ENCODE data around the gene CELF2.
"Not testable (repeated sequence)": the region's sequence is repeated elsewhere in the genome, so short reads cannot be mapped to it uniquely, and the experiment has no call there.

Gene CELF2

GRCh38 chr10:11341283-11341960 lies 323.8 kb downstream of the CELF2 start:
- Histone ChIP-seq H3K27ac (ENCODE audit: low read depth, low read length) (no peak overlapping the region), H3K27me3 (ENCODE audit: insufficient read depth, low read length) (peaks cover 25% of the 10 kb centered on the region), H2AFZ (ENCODE audit: low read length, unreplicated experiment) (no peak overlapping the region), H3K36me3 (ENCODE audit: insufficient read depth, low read length) (no peaks in the 10 kb centered on the region), H3K4me1 (ENCODE audit: control insufficient read depth, insufficient read depth, low read length, unreplicated experiment) (no peaks in the 10 kb centered on the region), H3K79me2 (ENCODE audit: control insufficient read depth, insufficient read depth, low read length, unreplicated experiment) (no peaks in the 10 kb centered on the region), H3K4me3 (ENCODE audit: low read depth, low read length) (no peak overlapping the region)

GRCh38 chr10:11344081-11344480 lies 326.4 kb downstream of the CELF2 start:
- Histone ChIP-seq H3K79me2 (ENCODE audit: control insufficient read depth, insufficient read depth, low read length, unreplicated experiment) (no peaks in the 10 kb centered on the region), H3K4me1 (ENCODE audit: control insufficient read depth, insufficient read depth, low read length, unreplicated experiment) (no peaks in the 10 kb centered on the region), H2AFZ (ENCODE audit: low read length, unreplicated experiment) (no peak overlapping the region), H3K27me3 (ENCODE audit: insufficient read depth, low read length) (peaks cover 22% of the 10 kb centered on the region), H3K27ac (ENCODE audit: low read depth, low read length) (no peak overlapping the region), H3K36me3 (ENCODE audit: insufficient read depth, low read length) (no peaks in the 10 kb centered on the region), H3K4me3 (ENCODE audit: low read depth, low read length) (no peak overlapping the region)

- Histone ChIP-seq H3K27me3 (ENCODE audit: insufficient read depth, low read length) (peaks cover 20% of the 10 kb centered on the region), H3K4me3 (ENCODE audit: low read depth, low read length) (no peak overlapping the region), H2AFZ (ENCODE audit: low read length, unreplicated experiment) (no peak overlapping the region), H3K36me3 (ENCODE audit: insufficient read depth, low read length) (no peaks in the 10 kb centered on the region), H3K4me1 (ENCODE audit: control insufficient read depth, insufficient read depth, low read length, unreplicated experiment) (no peaks in the 10 kb centered on the region), H3K79me2 (ENCODE audit: control insufficient read depth, insufficient read depth, low read length, unreplicated experiment) (no peaks in the 10 kb centered on the region), H3K27ac (ENCODE audit: low read depth, low read length) (no peak overlapping the region)
These were observed 326.9 kb downstream of the CELF2 start for GRCh38 chr10:11344550-11344949.

- H2AFZ ChIP-seq (ENCODE audit: low read length, unreplicated experiment) = no peak overlapping the region
These were observed 327.8 kb downstream of the CELF2 start for GRCh38 chr10:11345224-11346054.

GRCh38 chr10:11347580-11347979 lies 329.9 kb downstream of the CELF2 start:
- not testable (repeated sequence) for H3K27ac ChIP-seq (ENCODE audit: low read depth, low read length); H3K36me3 ChIP-seq (ENCODE audit: insufficient read depth, low read length); H3K4me3 ChIP-seq (ENCODE audit: low read depth, low read length); H3K27me3 ChIP-seq (ENCODE audit: insufficient read depth, low read length); H3K79me2 ChIP-seq (ENCODE audit: control insufficient read depth, insufficient read depth, low read length, unreplicated experiment); H3K4me1 ChIP-seq (ENCODE audit: control insufficient read depth, insufficient read depth, low read length, unreplicated experiment); H2AFZ ChIP-seq (ENCODE audit: low read length, unreplicated experiment)

More at GRCh38 chr10:11345224-11346054, 327.8 kb downstream of the CELF2 start:
- Histone ChIP-seq H3K4me3 (ENCODE audit: low read depth, low read length) (no peak overlapping the region), H3K79me2 (ENCODE audit: control insufficient read depth, insufficient read depth, low read length, unreplicated experiment) (no peaks in the 10 kb centered on the region), H3K27ac (ENCODE audit: low read depth, low read length) (no peak overlapping the region), H3K36me3 (ENCODE audit: insufficient read depth, low read length) (no peaks in the 10 kb centered on the region), H3K27me3 (ENCODE audit: insufficient read depth, low read length) (peaks cover 18% of the 10 kb centered on the region), H3K4me1 (ENCODE audit: control insufficient read depth, insufficient read depth, low read length, unreplicated experiment) (no peaks in the 10 kb centered on the region)

- Histone ChIP-seq H2AFZ (ENCODE audit: low read length, unreplicated experiment) (no peak overlapping the region), H3K36me3 (ENCODE audit: insufficient read depth, low read length) (no peaks in the 10 kb centered on the region), H3K27me3 (ENCODE audit: insufficient read depth, low read length) (no peaks in the 10 kb centered on the region), H3K4me3 (ENCODE audit: low read depth, low read length) (no peak overlapping the region), H3K4me1 (ENCODE audit: control insufficient read depth, insufficient read depth, low read length, unreplicated experiment) (no peaks in the 10 kb centered on the region), H3K79me2 (ENCODE audit: control insufficient read depth, insufficient read depth, low read length, unreplicated experiment) (no peaks in the 10 kb centered on the region), H3K27ac (ENCODE audit: low read depth, low read length) (no peak overlapping the region)
These were observed 334.1 kb downstream of the CELF2 start for GRCh38 chr10:11351801-11352200.

GRCh38 chr10:11353006-11353896 lies 335.6 kb downstream of the CELF2 start:
- Histone ChIP-seq H3K79me2 (ENCODE audit: control insufficient read depth, insufficient read depth, low read length, unreplicated experiment) (no peaks in the 10 kb centered on the region), H3K4me3 (ENCODE audit: low read depth, low read length) (no peak overlapping the region), H2AFZ (ENCODE audit: low read length, unreplicated experiment) (no peak overlapping the region), H3K4me1 (ENCODE audit: control insufficient read depth, insufficient read depth, low read length, unreplicated experiment) (no peaks in the 10 kb centered on the region), H3K27me3 (ENCODE audit: insufficient read depth, low read length) (peaks cover 13% of the 10 kb centered on the region; the same call in 1 of the 2 replicates), H3K36me3 (ENCODE audit: insufficient read depth, low read length) (no peaks in the 10 kb centered on the region), H3K27ac (ENCODE audit: low read depth, low read length) (no peak overlapping the region)

GRCh38 chr10:11354823-11355222 lies 337.2 kb downstream of the CELF2 start:
- H3K27ac ChIP-seq (ENCODE audit: low read depth, low read length) = no peak overlapping the region
- H3K4me1 ChIP-seq (ENCODE audit: control insufficient read depth, insufficient read depth, low read length, unreplicated experiment) = no peaks in the 10 kb centered on the region
- H3K27me3 ChIP-seq (ENCODE audit: insufficient read depth, low read length) = peaks cover 13% of the 10 kb centered on the region; the same call in 1 of the 2 replicates
- H2AFZ ChIP-seq (ENCODE audit: low read length, unreplicated experiment) = no peak overlapping the region
- H3K79me2 ChIP-seq (ENCODE audit: control insufficient read depth, insufficient read depth, low read length, unreplicated experiment) = no peaks in the 10 kb centered on the region
- no peaks in the 10 kb centered on the region for H3K36me3 ChIP-seq (ENCODE audit: insufficient read depth, low read length)
- H3K4me3 ChIP-seq (ENCODE audit: low read depth, low read length) = no peak overlapping the region

GRCh38 chr10:11355592-11355991 lies 337.9 kb downstream of the CELF2 start:
- H3K27ac ChIP-seq (ENCODE audit: low read depth, low read length) = no peak overlapping the region
- no peaks in the 10 kb centered on the region for H3K4me1 ChIP-seq (ENCODE audit: control insufficient read depth, insufficient read depth, low read length, unreplicated experiment)
- H3K79me2 ChIP-seq (ENCODE audit: control insufficient read depth, insufficient read depth, low read length, unreplicated experiment) = no peaks in the 10 kb centered on the region
- H3K27me3 ChIP-seq (ENCODE audit: insufficient read depth, low read length) = peaks cover 13% of the 10 kb centered on the region; the same call in 1 of the 2 replicates
- H3K4me3 ChIP-seq (ENCODE audit: low read depth, low read length) = no peak overlapping the region
- no peak overlapping the region for H2AFZ ChIP-seq (ENCODE audit: low read length, unreplicated experiment)
- no peaks in the 10 kb centered on the region for H3K36me3 ChIP-seq (ENCODE audit: insufficient read depth, low read length)

GRCh38 chr10:11357439-11357838 lies 339.8 kb downstream of the CELF2 start:
- Histone ChIP-seq H2AFZ (ENCODE audit: low read length, unreplicated experiment) (no peak overlapping the region), H3K27ac (ENCODE audit: low read depth, low read length) (no peak overlapping the region), H3K79me2 (ENCODE audit: control insufficient read depth, insufficient read depth, low read length, unreplicated experiment) (no peaks in the 10 kb centered on the region), H3K4me3 (ENCODE audit: low read depth, low read length) (no peak overlapping the region), H3K27me3 (ENCODE audit: insufficient read depth, low read length) (peaks cover 13% of the 10 kb centered on the region; the same call in 1 of the 2 replicates), H3K36me3 (ENCODE audit: insufficient read depth, low read length) (no peaks in the 10 kb centered on the region), H3K4me1 (ENCODE audit: control insufficient read depth, insufficient read depth, low read length, unreplicated experiment) (no peaks in the 10 kb centered on the region)

Measured in ACC112 (cell line).